ENCODE results near the gene PLPP4. TPM values are rescaled to one million over a fixed set of nuclear protein-coding genes. Genes with fewer than 3 reads are reported as not detected.

PLPP4 gene
- total RNA-seq, 2 experiments from 2014 or later: not detected

- Mint-ChIP-seq H3K4me1 (ENCODE audit: low read depth) (no peaks in the 10 kb centered on the region), H3K9me3 (peaks cover 1% of the 10 kb centered on the region), H3K36me3 (ENCODE audit: low read depth) (no peaks in the 10 kb centered on the region), H3K4me3 (no peak overlapping the region), H3K27me3 (peaks cover 9% of the 10 kb centered on the region), H3K27ac (no peak overlapping the region)
- POLR2A ChIA-PET: no interaction called here
- ATAC-seq (ENCODE audit: poor library complexity): no peak
- CTCF ChIA-PET: no interaction called here
- Histone ChIP-seq H3K4me3 (ENCODE audit: low read length) (no peak overlapping the region), H3K9me3 (ENCODE audit: control insufficient read depth in 1 of 2, insufficient read depth in 1 of 2, low read length in 2 of 2) (peaks cover 0 to 9% of the 10 kb centered on the region in 2 experiments), H3K36me3 (ENCODE audit: insufficient read depth, low read length) (no peaks in the 10 kb centered on the region), H3K4me1 (ENCODE audit: insufficient read depth, low read length) (no peaks in the 10 kb centered on the region), H3K27ac (ENCODE audit: low read depth in 1 of 2, low read length in 2 of 2) (no peak overlapping the region), H3K27me3 (ENCODE audit: control insufficient read depth in 1 of 2, insufficient read depth in 2 of 2, low read length in 2 of 2) (peaks cover 0 to 3% of the 10 kb centered on the region in 2 experiments)
- intact Hi-C loops (cut with DNase I, micrococcal nuclease): no loop called here
- no peak for DNase-seq
- TF ChIP-seq CTCF (IDR thresholded peaks at IDR 0.05): no peak
Measured at GRCh38 chr10:120475844-120476791, 19.1 kb downstream of the PLPP4 start.

GRCh38 chr10:120477021-120477742, 20.2 kb downstream of the PLPP4 start:
- DNase-seq (no peak), ATAC-seq (ENCODE audit: poor library complexity) (no peak)
- Histone ChIP-seq H3K27me3 (ENCODE audit: control insufficient read depth in 1 of 2, insufficient read depth in 2 of 2, low read length in 2 of 2) (peaks cover 0 to 3% of the 10 kb centered on the region in 2 experiments), H3K4me1 (ENCODE audit: insufficient read depth, low read length) (no peaks in the 10 kb centered on the region), H3K27ac (ENCODE audit: low read depth in 1 of 2, low read length in 2 of 2) (no peak overlapping the region), H3K9me3 (ENCODE audit: control insufficient read depth in 1 of 2, insufficient read depth in 1 of 2, low read length in 2 of 2) (peaks cover 0 to 9% of the 10 kb centered on the region in 2 experiments), H3K36me3 (ENCODE audit: insufficient read depth, low read length) (no peaks in the 10 kb centered on the region), H3K4me3 (ENCODE audit: low read length) (no peak overlapping the region)
- H3K9me3 Mint-ChIP-seq: peaks cover 7% of the 10 kb centered on the region
- CTCF ChIA-PET: no interaction called here
- POLR2A ChIA-PET: no interaction called here
- H3K36me3 Mint-ChIP-seq (ENCODE audit: low read depth): no peaks in the 10 kb centered on the region
- intact Hi-C loops (cut with DNase I, micrococcal nuclease): no loop called here
- peaks cover 15% of the 10 kb centered on the region for H3K27me3 Mint-ChIP-seq
- H3K27ac Mint-ChIP-seq: no peak overlapping the region
- no peak for TF ChIP-seq CTCF (IDR thresholded peaks at IDR 0.05)
- no peaks in the 10 kb centered on the region for H3K4me1 Mint-ChIP-seq (ENCODE audit: low read depth)
- H3K4me3 Mint-ChIP-seq: no peak overlapping the region

- CTCF ChIA-PET: no interaction called here
- peaks cover 10% of the 10 kb centered on the region for H3K9me3 Mint-ChIP-seq
- peaks cover 0 to 9% of the 10 kb centered on the region in 2 experiments for H3K9me3 ChIP-seq (ENCODE audit: control insufficient read depth in 1 of 2, insufficient read depth in 1 of 2, low read length in 2 of 2)
- H3K27ac Mint-ChIP-seq: no peak overlapping the region
- ATAC-seq (ENCODE audit: poor library complexity) (no peak), DNase-seq (no peak)
- no peaks in the 10 kb centered on the region for H3K4me1 Mint-ChIP-seq (ENCODE audit: low read depth)
- intact Hi-C loops (cut with DNase I, micrococcal nuclease): no loop called here
- H3K36me3 Mint-ChIP-seq (ENCODE audit: low read depth): no peaks in the 10 kb centered on the region
- H3K27ac ChIP-seq (ENCODE audit: low read depth in 1 of 2, low read length in 2 of 2): no peak overlapping the region
- H3K27me3 ChIP-seq (ENCODE audit: control insufficient read depth in 1 of 2, insufficient read depth in 2 of 2, low read length in 2 of 2): peaks cover 0 to 3% of the 10 kb centered on the region in 2 experiments
- H3K4me1 ChIP-seq (ENCODE audit: insufficient read depth, low read length): no peaks in the 10 kb centered on the region
- no peak overlapping the region for H3K4me3 Mint-ChIP-seq
- H3K4me3 ChIP-seq (ENCODE audit: low read length): no peak overlapping the region
- H3K36me3 ChIP-seq (ENCODE audit: insufficient read depth, low read length): no peaks in the 10 kb centered on the region
- no peak for TF ChIP-seq CTCF (IDR thresholded peaks at IDR 0.05)
- POLR2A ChIA-PET: no interaction called here
- H3K27me3 Mint-ChIP-seq: peaks cover 16% of the 10 kb centered on the region
Measured at GRCh38 chr10:120477743-120478141, 20.7 kb downstream of the PLPP4 start.

Data from CD4-positive, alpha-beta T cell (primary cell).